A549 treated with AZD2906 at 1 μM for 4 hours (cell line): ENCODE measurements around the gene PABPC1L. TPM values are rescaled to one million over a fixed set of nuclear protein-coding genes. Genes with fewer than 3 reads are reported as not detected.

ENCODE experiments used
- total RNA-seq: library from RNA; stranded (reverse); fragments of 200-300 nt; extraction: Qiagen RNA extraction; gene quantifications from 5 replicates; pipeline ENCODE4 v1.2.3, GENCODE V29; 2022

PABPC1L gene
- 8.7 to 18.7 TPM (median 15.3 TPM) in 5 replicates for total RNA-seq

GRCh38 chr20:44909872-44910689, at the start of gene PABPC1L:
TSS of gene PABPC1L (plus strand) at chr20:44910060. CDS start at chr20:44910144, 84 bp downstream.

GRCh38 chr20:44885392-44886265, 24.2 kb upstream of the PABPC1L start, which contains the start of gene YWHAB:
TSS of gene YWHAB (plus strand) at chr20:44885705. CDS start at chr20:44901534, 15,829 bp downstream.

GRCh38 chr20:44960103-44960852, 50.4 kb downstream of the PABPC1L start, which contains the start of gene TOMM34:
TSS of gene TOMM34 (minus strand) at chr20:44960397. CDS start at chr20:44960333, 64 bp downstream.

GRCh38 chr20:44966030-44966961, 56.4 kb downstream of the PABPC1L start, which contains the start of gene STK4:
TSS of gene STK4 (plus strand) at chr20:44966512. CDS start at chr20:44966569, 57 bp downstream.

Other genes starting within 250 kb of the PABPC1L start
- gene CCN5, start 194.7 kb upstream of the PABPC1L start, total RNA-seq, result 30.3 to 44.0 TPM (median 31.4 TPM) in 5 replicates
- 0.23 to 0.71 TPM (median 0.53 TPM) in 5 replicates for gene KCNK15, start 164.2 kb upstream of the PABPC1L start, total RNA-seq
- gene RIMS4, start 99.5 kb upstream of the PABPC1L start, total RNA-seq, result 1.6 to 2.0 TPM (median 1.8 TPM) in 5 replicates
- gene YWHAB, start 24.4 kb upstream of the PABPC1L start, total RNA-seq, result 183 to 210 TPM (median 187 TPM) in 5 replicates
- 38.6 to 44.3 TPM (median 41.2 TPM) in 5 replicates for gene TOMM34, start 50.3 kb downstream of the PABPC1L start, total RNA-seq
- 11.4 to 14.1 TPM (median 12.0 TPM) in 5 replicates for gene STK4, start 56.5 kb downstream of the PABPC1L start, total RNA-seq
- not detected in 5 replicates for gene KCNS1, start 191.1 kb downstream of the PABPC1L start, total RNA-seq
- 0.08 TPM in 1 of 5 replicates, not detected in the others for gene WFDC5, start 205.1 kb downstream of the PABPC1L start, total RNA-seq
- gene WFDC12, start 214.4 kb downstream of the PABPC1L start, total RNA-seq, result not detected in 5 replicates